GM12878 (cell line): ENCODE data around the gene TP53BP1. TPM values are rescaled to one million over a fixed set of nuclear protein-coding genes. Genes with fewer than 3 reads are reported as not detected.

Experiments used
- ATAC-seq: fragments of 200-7000 bp; cut with Tn5 transposase; 3 replicates; pipeline ENCODE4 v1.9.1; 2020; ENCODE audit warnings: mild to moderate bottlenecking, moderate library complexity
- BruUV-seq: library from RNA; stranded (reverse); fragments of 400-500 nt; replicated peaks from 2 replicates; lab custom pipeline; 2021; lab: Mats Ljungman, UMichigan
- CTCF ChIA-PET: fragments of 300-600 bp; sonication (Branson Sonifier 250); formaldehyde crosslinking; extraction: SDS; loops from one replicate; lab custom pipeline; 2021; ENCODE audit warnings: inconsistent platforms; lab: Yijun Ruan, JAX
- POLR2A ChIA-PET: fragments of 350-600 bp; formaldehyde crosslinking; extraction: SDS; loops from one replicate; lab custom pipeline; 2021; ENCODE audit warnings: inconsistent platforms; lab: Charles Lee
- RAD21 ChIA-PET: fragments of 300-600 bp; sonication (Branson Sonifier 250); formaldehyde crosslinking; loops from one replicate; lab custom pipeline; 2023; ENCODE audit warnings: antibody characterized with exemption; ENCODE audit not compliant: unreplicated experiment; lab: Charles Lee
- SMC1A ChIA-PET: fragments of 300-600 bp; sonication (Branson Sonifier 250); formaldehyde crosslinking; loops from one replicate; lab custom pipeline; 2023; ENCODE audit not compliant: unreplicated experiment, uncharacterized antibody; lab: Charles Lee
- DNase-seq: peaks from one replicate; pipeline ENCODE4 v3.0.0-alpha.2; 2011; ENCODE audit warnings: low read depth, low spot score
- FAIRE-seq: peaks from 3 replicates; lab custom pipeline; 2011; peaks lifted over from hg19 to GRCh38; lab: Jason Lieb, UNC
- H2AFZ ChIP-seq: 2 replicates; pipeline ENCODE4 v1.6.0; 2011; ENCODE audit warnings: low read depth, low read length, control low read depth; ENCODE audit not compliant: control insufficient read depth
- H3K27ac ChIP-seq: 2 replicates; pipeline ENCODE4 v1.5.1; 2011; ENCODE audit warnings: control low read depth; ENCODE audit not compliant: control insufficient read depth, insufficient read depth
- H3K27me3 ChIP-seq, 2 experiments: replicated peaks in 1 of 2; 2 replicates each; pipeline versions ENCODE4 v1.6.0 to v1.6.1; 2011; ENCODE audit warnings: low read length in 1 of 2; ENCODE audit not compliant: control insufficient read depth in 2 of 2, insufficient read depth in 2 of 2
- H3K36me3 ChIP-seq, 2 experiments: 2 replicates each; pipeline ENCODE4 v1.5.1; 2011; ENCODE audit warnings: low read length in 1 of 2; ENCODE audit not compliant: control insufficient read depth in 2 of 2, insufficient read depth in 2 of 2
- H3K4me1 ChIP-seq: 2 replicates; pipeline ENCODE4 v1.6.1; 2011; ENCODE audit warnings: mild to moderate bottlenecking, low read length, moderate library complexity, mixed read lengths; ENCODE audit not compliant: control insufficient read depth, insufficient read depth
- H3K4me2 ChIP-seq: 2 replicates; pipeline ENCODE4 v1.6.0; 2011; ENCODE audit warnings: control low read depth; ENCODE audit not compliant: control insufficient read depth, insufficient read depth
- H3K4me3 ChIP-seq: fragments of 200-600 bp; sonication (generic); 2 replicates; pipeline ENCODE4 v1.5.1; 2016
- H3K79me2 ChIP-seq: 2 replicates; pipeline ENCODE4 v1.6.0; 2011; ENCODE audit warnings: low read length; ENCODE audit not compliant: control insufficient read depth, insufficient read depth
- H3K9ac ChIP-seq: 2 replicates; pipeline ENCODE4 v1.8.0; 2011; ENCODE audit warnings: low read length, control low read depth, mixed read lengths; ENCODE audit not compliant: control insufficient read depth, insufficient read depth
- H3K9me3 ChIP-seq: replicated peaks from 3 replicates; pipeline ENCODE4 v1.5.1; 2011; ENCODE audit warnings: mild to moderate bottlenecking, low read length; ENCODE audit not compliant: control insufficient read depth, insufficient read depth
- H4K20me1 ChIP-seq: 2 replicates; pipeline ENCODE4 v1.6.0; 2011; ENCODE audit not compliant: control insufficient read depth, insufficient read depth
- BCL3 ChIP-seq: IDR thresholded peaks from 2 replicates; pipeline ENCODE4 v1.6.1; 2011; ENCODE audit warnings: borderline replicate concordance, low read depth, mild to moderate bottlenecking, moderate library complexity, low read length; ENCODE audit not compliant: insufficient read depth, poor library complexity, severe bottlenecking
- EP300 ChIP-seq, 2 experiments: fragments of 150-350 bp in 1 of 2; IDR thresholded peaks; 2 replicates each; pipeline ENCODE4 v1.6.1; 2011 to 2012; ENCODE audit warnings: low read depth in 2 of 2, low read length in 2 of 2, borderline replicate concordance in 1 of 2, improper control_type of control experiment in 1 of 2, inconsistent platforms in 1 of 2; ENCODE audit not compliant: control insufficient read depth in 1 of 2
- ETV6 ChIP-seq, 2 experiments: fragments of 450-650 bp in 1 of 2; IDR thresholded peaks in 1 of 2; conservative IDR thresholded peaks in 1 of 2; 2 replicates each; pipeline ENCODE4 v1.6.1; 2014; ENCODE audit warnings: antibody characterized with exemption in 1 of 2, borderline replicate concordance in 1 of 2, low read depth in 1 of 2, mild to moderate bottlenecking in 1 of 2, moderate library complexity in 1 of 2
- KAT2A ChIP-seq: conservative IDR thresholded peaks from 2 replicates; pipeline ENCODE4 v1.6.1; 2011; ENCODE audit warnings: low read depth, low read length; ENCODE audit not compliant: control insufficient read depth
- MYB ChIP-seq: fragments of 150-350 bp; IDR thresholded peaks from 2 replicates; pipeline ENCODE4 v1.6.1; 2014; ENCODE audit warnings: mild to moderate bottlenecking, low read depth, low read length, borderline replicate concordance
- NFXL1 ChIP-seq: fragments of 450-650 bp; IDR thresholded peaks from 2 replicates; pipeline ENCODE4 v1.6.1; 2017; ENCODE audit warnings: antibody characterized with exemption, mild to moderate bottlenecking, borderline replicate concordance
- NR2F1 ChIP-seq: fragments of 450-650 bp; conservative IDR thresholded peaks from 2 replicates; pipeline ENCODE4 v1.6.1; 2017; ENCODE audit warnings: mild to moderate bottlenecking
- NRF1 ChIP-seq: conservative IDR thresholded peaks from 2 replicates; pipeline ENCODE4 v1.6.1; 2011; ENCODE audit warnings: mild to moderate bottlenecking, low read depth, low read length, improper control_type of control experiment
- PAX5 ChIP-seq: IDR thresholded peaks from 2 replicates; pipeline ENCODE4 v1.6.1; 2011; ENCODE audit warnings: low read depth, low read length, borderline replicate concordance
- STAT3 ChIP-seq: IDR thresholded peaks from 2 replicates; pipeline ENCODE4 v1.6.1; 2011; ENCODE audit warnings: low read depth, low read length, improper control_type of control experiment
- ZBED1 ChIP-seq: IDR thresholded peaks from 2 replicates; pipeline ENCODE4 v1.6.1; 2016; ENCODE audit warnings: borderline replicate concordance
- WGBS: methylation state at CpG from one replicate; pipeline ENCODE4 v1.1.6; 2016; ENCODE audit warnings: low lambda C conversion rate; ENCODE audit not compliant: insufficient replicate concordance, insufficient coverage; ENCODE audit errors: missing lambda C conversion rate; 5-methylcytosine and 5-hydroxymethylcytosine counted together
- in situ Hi-C: fragments of 300-500 bp; cut with MboI; formaldehyde crosslinking; loops from 9 replicates; pipeline ENCODE4 v1.14.3; 2018; ENCODE audit warnings: mixed read lengths
- intact Hi-C: fragments of 100-400 bp; cut with micrococcal nuclease; formaldehyde crosslinking; loops from one replicate; pipeline ENCODE4 v1.14.2; 2022; ENCODE audit not compliant: unreplicated experiment
- polyA plus RNA-seq, 11 experiments: library from polyadenylated mRNA; depleted of rRNA in 4 of 11; unstranded in 6 of 11; stranded (reverse) in 5 of 11; fragments of >200 nt; fragmentation: Nextera tagmentation in 4 of 11; fragmentation: Illumina TruSeq in 1 of 11; extraction: Ambion mirVana in 4 of 11; extraction: Trizol in 1 of 11; gene quantifications; 1 replicate in 1 of 11; 2 replicates in 10 of 11; pipeline versions ENCODE4 v1.2.1 to v1.2.3, GENCODE V29; 2011 to 2016; ENCODE audit warnings: inconsistent platforms in 2 of 11, missing spikeins in 2 of 11, low read depth in 1 of 11
- total RNA-seq, 4 experiments: library from RNA; depleted of rRNA in 3 of 4; stranded (reverse); fragments of >200 nt in 3 of 4; fragmentation: Illumina TruSeq in 1 of 4; extraction: Trizol in 1 of 4; gene quantifications; 2 replicates each; pipeline versions ENCODE4 v1.2.1 to v1.2.3, GENCODE V29; 2013 to 2021
- TF ChIP-seq, protein P1 (sequence below): fragments of 450-650 bp; IDR thresholded peaks from 2 replicates; pipeline ENCODE4 v1.6.1; 2018; ENCODE audit warnings: borderline replicate concordance, mild to moderate bottlenecking; ENCODE audit not compliant: partially characterized antibody
- TF ChIP-seq, protein P2 (sequence below): IDR thresholded peaks from 2 replicates; pipeline ENCODE4 v1.6.1; 2011; ENCODE audit warnings: low read depth, mild to moderate bottlenecking, low read length, moderate library complexity, borderline replicate concordance; ENCODE audit errors: extremely low read depth

Gene TP53BP1
- total and polyA plus RNA-seq, 10 of the 15 experiments (the other 5 are each of a cell fraction or from before 2014, with no cell fraction given) = 6.2 to 50.2 (median 19.3) TPM

DNA sequence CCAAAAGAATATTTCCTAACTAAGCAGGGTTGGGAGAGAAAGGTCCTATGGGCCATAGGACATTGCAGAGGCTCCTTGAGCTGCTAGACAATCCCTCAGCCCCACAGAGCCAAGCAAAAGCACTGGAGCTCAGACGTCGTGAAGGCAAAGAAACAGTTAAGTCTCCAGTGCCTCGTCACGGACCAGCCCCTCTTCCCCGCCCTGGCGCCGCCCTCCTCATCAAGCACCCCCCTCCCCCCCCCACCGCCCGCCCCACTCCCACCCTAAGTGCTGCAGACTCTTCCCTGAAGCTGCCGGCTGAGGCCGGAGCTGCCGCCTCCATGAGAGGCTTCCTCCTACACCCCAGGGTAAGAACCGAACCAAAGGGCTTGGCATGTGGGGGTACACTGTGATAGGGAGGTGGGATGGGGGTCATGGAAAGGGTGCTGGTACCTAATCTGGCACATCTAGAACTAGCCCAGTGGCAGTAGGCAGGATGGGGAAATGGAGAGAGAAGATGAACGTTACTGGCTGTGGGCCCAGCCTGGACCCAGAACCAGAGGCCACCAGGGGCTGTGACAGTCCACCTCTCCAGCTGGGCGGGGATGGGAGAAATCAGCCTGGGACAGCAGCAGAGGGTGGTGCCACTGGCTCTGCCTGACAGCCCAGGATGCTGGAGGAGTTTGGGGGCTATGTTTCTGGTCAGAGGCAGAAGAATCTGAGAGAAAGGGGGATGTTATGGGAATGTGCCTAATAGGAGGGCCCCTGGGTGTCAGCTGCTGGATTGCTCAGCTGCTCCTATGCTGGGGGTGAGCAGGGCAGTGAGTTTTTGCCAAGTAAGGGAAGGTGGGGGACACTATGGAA, 24.6 kb upstream of the TP53BP1 start, which contains the start of gene MAP1A:
Gene MAP1A (plus strand): TSS at position 255 of the 843 bp plus-strand sequence. CDS start 3,866 bp downstream, outside the sequence.
- Histone ChIP-seq H2AFZ (no peak within 1 kb of the TSS), H3K4me3 (no peak within 1 kb of the TSS), H3K4me1 (no peaks in the 10 kb centered on the region), H3K79me2 (no peaks in the 10 kb centered on the region), H3K9ac (no peak within 1 kb of the TSS), H3K4me2 (no peak within 1 kb of the TSS), H4K20me1 (no peaks in the 10 kb centered on the region), H3K27me3 (peaks cover 12 to 15% of the 10 kb centered on the region in 2 experiments; a peak in 3 of 4 replicates), H3K27ac (no peak within 1 kb of the TSS), H3K9me3 (no peaks in the 10 kb centered on the region), H3K36me3 (no peaks in the 10 kb centered on the region)
- ChIA-PET SMC1A (no interaction called here), POLR2A (no interaction called here), RAD21 (no interaction called here), CTCF (interaction anchor here (0.6 to 8.3 kb wide), 2 partner anchors 25 to 26 kb away, joined by 8 to 88 read pairs; partner anchors contain the start of gene TP53BP1)
- ATAC-seq (no peak; the same call in 2 of the 3 replicates), DNase-seq (no peak), FAIRE-seq (no peak)
- TF ChIP-seq, protein P1, sequence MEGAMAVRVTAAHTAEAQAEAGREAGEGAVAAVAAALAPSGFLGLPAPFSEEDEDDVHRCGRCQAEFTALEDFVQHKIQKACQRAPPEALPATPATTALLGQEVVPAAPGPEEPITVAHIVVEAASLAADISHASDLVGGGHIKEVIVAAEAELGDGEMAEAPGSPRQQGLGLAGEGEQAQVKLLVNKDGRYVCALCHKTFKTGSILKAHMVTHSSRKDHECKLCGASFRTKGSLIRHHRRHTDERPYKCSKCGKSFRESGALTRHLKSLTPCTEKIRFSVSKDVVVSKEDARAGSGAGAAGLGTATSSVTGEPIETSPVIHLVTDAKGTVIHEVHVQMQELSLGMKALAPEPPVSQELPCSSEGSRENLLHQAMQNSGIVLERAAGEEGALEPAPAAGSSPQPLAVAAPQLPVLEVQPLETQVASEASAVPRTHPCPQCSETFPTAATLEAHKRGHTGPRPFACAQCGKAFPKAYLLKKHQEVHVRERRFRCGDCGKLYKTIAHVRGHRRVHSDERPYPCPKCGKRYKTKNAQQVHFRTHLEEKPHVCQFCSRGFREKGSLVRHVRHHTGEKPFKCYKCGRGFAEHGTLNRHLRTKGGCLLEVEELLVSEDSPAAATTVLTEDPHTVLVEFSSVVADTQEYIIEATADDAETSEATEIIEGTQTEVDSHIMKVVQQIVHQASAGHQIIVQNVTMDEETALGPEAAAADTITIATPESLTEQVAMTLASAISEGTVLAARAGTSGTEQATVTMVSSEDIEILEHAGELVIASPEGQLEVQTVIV = no peak
- TF ChIP-seq NR2F1 (no peak), NFXL1 (no peak), NRF1 (no peak), ETV6 (conservative IDR thresholded peaks at IDR 0.05 in 1 of 2, IDR thresholded peaks at IDR 0.05 in 1 of 2; ENCODE audit: borderline replicate concordance in 1 of 2, low read depth in 1 of 2) (no peak), EP300 (IDR thresholded peaks at IDR 0.05; ENCODE audit: borderline replicate concordance in 1 of 2, control insufficient read depth in 1 of 2, low read depth in 2 of 2, low read length in 2 of 2) (no peak), ZBED1 (no peak), MYB (no peak), BCL3 (no peak), PAX5 (no peak), KAT2A (no peak), STAT3 (no peak)
- TF ChIP-seq, protein P2, sequence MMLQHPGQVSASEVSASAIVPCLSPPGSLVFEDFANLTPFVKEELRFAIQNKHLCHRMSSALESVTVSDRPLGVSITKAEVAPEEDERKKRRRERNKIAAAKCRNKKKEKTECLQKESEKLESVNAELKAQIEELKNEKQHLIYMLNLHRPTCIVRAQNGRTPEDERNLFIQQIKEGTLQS = no peak
- in situ Hi-C loops = no loop called here
- no TSS peak for BruUV-seq
- WGBS = 25% methylated on average over 9 of the region's 15 CpGs
- intact Hi-C loops = no loop called here
